Right forelimb (tissue), 1 donor: Measurements from ENCODE around the gene ZNF346.

ENCODE experiments used
- DNase-seq: peaks from one replicate; pipeline ENCODE4 v3.0.0-alpha.2; 2018

Gene ZNF346

DNA sequence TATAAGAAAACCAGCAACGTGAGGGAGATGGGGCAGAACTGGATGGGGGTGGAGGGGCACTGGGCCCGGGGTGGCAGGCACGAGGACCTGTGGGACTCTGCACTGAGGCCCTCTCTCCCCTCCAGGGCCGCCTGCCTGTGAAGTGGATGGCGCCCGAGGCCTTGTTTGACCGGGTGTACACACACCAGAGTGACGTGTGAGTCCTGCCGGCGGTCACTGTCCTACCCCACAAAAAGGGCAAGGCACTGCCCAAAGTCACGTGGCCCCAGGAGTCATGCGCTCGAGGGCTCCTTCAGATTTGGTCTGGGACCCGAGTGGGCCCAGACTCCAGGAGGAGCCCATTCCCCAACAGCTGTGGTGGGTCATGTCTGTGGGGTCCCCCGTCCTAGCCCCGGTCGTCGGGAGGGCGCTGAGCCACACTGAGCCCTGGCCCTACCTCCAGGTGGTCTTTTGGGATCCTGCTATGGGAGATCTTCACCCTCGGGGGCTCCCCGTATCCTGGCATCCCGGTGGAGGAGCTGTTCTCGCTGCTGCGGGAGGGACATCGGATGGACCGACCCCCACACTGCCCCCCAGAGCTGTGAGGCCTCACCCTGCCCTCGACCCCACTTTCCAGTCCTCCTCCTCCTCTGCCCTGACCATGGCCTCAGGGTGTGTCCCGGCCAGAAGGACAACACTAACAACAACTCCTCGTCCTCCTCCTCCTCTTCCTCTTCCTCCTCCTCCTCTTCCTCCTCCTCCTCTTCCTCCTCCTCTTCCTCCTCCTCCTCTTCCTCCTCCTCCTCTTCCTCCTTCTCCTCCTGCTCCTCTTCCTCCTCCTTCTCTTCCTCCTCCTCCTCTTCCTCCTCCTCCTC is 73.9 kb downstream of the ZNF346 start:
- no peak for DNase-seq

DNA sequence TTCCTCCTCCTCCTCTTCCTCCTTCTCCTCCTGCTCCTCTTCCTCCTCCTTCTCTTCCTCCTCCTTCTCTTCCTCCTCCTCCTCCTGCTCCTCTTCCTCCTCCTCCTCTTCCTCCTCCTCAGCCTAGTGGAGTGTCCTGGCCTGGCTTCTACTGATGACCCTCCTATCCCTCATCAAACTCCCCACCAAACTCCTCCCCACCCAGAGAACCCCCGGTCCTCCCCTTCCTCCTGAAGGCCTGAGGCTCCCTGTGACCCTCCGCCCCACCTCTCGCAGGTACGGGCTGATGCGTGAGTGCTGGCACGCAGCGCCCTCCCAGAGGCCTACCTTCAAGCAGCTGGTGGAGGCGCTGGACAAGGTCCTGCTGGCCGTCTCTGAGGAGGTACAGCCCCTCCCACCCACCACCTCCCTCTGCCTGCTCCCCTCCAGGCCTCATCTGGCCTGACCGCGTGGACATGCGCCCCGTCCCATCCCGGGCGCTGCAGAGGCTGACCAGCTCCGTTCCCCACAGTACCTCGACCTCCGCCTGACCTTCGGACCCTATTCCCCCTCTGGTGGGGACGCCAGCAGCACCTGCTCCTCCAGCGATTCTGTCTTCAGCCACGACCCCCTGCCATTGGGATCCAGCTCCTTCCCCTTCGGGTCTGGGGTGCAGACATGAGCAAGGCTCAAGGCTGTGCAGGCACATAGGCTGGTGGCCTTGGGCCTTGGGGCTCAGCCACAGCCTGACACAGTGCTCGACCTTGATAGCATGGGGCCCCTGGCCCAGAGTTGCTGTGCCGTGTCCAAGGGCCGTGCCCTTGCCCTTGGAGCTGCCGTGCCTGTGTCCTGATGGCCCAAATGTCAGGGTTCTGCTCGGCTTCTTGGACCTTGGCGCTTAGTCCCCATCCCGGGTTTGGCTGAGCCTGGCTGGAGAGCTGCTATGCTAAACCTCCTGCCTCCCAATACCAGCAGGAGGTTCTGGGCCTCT is 74.8 kb downstream of the ZNF346 start:
- no peak for DNase-seq

DNA sequence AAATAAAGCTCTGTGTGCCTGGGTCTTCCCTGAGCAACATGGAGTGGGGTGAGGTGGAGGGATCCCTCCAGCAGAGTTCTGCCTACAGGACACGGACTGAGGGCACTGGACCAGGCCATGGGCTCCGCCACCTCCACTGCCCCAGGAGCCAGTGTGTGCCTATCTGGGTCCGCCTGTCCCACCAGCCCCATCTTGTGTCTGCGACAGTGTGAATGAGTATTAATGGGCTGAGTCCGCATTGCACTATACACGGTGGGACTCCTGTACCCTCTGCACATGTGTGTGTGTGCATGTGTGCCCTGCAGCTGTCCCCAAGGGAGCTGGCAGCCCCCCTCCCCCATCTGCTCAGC is 75.6 kb downstream of the ZNF346 start:
- DNase-seq, result no peak

DNA sequence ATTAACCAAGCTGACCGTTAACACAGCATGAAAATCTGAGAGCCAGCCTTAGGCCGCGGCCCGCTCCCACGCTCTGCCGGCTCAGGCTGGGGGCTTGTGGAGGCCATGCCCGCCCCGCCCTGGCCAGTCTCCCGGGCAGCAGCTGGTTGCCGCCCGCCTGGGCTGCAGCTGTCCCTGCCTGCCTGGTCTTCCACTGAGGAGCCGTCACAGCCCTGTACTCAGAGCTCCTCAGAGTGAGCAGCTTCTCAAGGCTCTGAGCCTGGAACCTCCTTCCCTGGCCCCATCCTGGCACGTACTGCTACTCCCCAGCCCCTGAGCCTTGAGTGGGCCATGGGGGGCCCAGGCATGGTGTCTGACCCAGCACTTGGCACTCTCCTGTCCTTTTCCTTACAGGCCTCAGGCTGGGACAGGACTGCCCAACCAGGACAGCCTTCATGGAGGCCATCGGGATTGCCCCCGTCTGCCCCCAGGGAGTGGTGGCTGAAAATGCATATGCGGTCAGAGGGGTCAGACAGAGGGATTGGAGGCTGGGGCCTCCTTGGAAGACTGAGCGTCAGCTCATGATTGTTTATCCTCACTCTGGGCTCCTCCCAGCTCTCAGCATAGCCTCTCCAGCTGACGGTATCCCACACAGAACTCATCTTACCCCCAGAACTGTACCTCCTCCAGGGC is 76.1 kb downstream of the ZNF346 start:
- DNase-seq, result peak; percentile 86

DNA sequence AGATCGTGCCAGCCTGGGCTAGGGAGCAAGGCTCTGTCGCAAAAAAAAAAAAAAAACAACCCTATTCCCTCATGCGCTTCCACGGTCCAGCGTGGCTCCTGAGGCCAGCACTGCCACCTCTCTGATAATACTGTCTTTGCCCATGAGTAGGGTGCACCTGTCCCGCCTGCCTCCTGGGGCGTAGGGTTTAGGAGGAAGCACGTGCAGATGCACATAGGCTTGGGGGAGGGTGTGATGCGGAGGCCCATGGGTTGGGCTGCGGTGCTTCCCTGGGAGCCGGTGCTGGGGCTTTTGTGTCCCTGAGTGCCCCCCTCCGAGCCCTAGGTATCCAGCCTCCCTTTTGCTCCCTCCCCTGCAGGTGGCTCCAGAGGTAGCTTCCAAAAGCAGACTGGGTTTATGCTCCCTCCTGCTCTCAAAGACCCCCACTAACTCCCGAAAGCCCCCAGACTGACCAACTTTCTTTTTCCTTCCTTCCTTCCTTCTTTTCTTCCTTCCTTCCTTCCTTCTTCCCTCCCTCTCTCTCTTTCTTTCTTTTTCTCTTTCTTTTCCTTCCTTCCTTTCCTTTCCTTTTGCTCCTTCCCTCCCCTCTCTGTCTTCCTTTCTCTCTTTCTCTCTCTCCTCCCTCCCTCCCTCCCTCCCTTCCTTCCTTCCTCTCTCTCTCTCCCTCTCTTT is 77.1 kb downstream of the ZNF346 start:
- DNase-seq, result no peak

DNA sequence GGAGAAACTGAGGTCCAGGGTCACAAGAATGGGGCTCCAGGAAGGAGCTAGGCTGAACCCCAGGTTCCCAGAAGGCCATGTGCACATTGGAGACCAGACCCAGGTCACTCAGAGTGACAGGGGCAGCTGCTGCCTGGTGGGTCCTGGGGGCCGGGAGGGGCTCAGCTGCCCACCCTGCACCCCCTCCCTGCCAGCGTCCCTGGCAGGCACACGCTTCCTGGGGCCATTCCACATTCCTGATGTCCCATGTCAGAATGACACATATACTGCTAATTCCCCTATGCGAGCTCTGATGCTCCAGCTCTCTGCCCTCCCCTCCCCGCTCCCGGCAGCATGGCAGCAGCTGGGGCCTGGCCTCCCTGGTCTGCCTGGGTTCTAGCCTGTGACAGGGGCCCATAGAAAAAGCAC is 78.2 kb downstream of the ZNF346 start:
- DNase-seq, result peak; percentile 70

DNA sequence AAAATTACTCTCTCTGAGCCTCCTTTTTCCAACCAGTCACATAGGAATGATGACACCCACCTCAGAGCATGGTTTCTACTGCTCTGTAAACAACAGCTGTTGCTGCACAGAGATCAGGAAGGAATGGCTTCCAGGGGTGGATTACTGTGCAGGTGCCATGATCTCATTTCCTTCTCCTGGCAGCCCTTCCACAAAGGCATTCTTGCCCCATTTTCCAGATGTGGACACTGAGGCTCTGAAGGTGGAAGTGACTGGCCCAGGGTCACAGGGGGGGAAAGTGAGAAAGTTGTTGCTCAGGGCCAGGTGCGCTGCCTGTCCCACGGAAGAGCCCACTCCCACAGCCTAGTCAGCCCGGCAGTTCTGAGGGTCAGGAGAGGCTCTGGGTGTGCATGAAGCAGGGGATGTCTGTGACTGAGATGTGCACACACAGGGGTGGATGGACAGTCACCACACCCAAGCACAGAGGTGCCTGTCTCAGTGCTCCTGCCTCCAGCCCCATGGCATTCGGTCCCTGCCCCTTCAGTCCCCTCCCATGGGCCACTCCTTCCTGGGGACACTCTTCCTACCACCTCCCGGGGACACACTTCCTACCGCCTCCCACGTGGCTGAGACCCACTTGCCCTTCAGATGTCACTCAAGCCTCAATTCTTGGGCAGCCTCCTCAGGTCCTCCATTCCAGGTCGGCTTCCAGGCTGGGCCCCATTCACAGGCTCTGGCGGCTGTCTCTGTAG is 81.2 kb downstream of the ZNF346 start:
- no peak for DNase-seq

DNA sequence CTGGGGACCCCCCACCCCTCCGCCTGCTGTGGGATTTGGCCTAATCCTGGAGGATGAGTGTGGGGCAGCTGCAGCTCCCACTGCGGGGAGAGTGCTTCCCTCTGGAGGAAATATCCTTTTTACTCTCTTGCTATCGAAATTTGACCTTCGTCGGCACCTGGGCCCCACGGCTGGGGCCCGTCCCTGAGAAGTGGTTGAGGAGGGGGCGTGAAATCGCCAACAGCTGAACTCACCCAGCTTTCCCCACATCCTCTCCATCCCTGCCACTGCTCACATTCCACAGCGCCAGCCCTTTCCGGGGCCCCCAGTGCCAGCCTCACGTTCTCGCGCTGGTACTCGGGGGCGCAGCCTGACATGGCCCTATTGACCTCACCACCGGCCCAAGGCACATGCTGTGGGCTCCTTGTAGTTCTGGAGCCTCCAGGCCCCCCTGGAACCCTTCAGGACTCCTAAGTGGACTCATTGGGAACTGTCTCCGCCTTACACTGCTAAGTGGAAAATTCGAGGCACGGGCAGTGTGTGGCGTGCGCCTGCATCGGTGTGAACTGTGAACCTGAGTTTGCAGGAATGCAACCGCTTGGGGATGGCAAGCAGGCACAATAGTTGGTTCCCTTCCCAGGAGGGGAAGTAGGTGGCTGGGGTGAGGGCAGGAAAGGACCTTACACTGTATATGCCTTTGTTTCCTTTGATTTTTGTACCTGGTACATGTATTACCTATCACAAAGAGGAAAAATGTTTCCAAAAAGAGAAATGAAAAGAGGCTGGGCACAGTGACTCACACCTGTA is 83.4 kb downstream of the ZNF346 start:
- peak; percentile 64 for DNase-seq

DNA sequence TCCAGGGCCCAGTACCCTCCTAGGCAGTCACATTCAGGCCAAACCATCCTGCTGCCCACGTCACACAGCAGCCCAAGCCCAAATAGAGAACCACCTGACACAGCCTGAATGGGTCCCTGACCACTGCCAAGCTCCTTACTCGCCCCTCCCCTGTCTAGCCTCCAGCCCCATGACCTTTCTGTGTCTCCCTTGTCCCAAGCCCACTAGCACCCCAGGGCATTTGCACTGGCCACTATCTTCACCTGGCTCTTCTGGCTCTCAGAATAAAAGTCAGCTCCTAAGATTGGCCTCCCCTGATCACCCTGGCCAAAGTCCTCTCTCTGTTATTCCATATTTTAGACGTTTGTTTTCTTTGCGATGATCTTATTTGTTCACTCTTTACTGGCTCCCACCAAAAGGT is 84.7 kb downstream of the ZNF346 start:
- no peak for DNase-seq

DNA sequence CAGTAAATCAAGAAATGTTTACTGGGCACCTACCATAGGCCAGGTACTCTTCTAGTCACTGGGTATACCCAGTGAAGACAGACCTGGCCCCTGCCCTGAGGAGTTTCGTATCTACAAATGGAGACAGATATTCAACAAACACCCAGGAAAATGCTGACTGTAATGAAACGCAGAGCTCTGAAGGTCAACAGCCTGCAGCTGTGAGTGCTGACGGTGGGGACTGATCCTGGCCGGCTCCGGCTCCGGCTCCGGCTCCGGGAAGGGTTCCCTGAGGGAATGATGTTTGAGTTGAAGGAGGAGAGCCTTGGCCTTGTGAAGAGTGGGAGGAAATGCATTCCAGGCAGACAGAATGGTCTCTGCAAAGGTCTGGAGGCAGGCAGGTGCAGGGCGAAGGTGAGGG is 87.3 kb downstream of the ZNF346 start:
- DNase-seq, result no peak

DNA sequence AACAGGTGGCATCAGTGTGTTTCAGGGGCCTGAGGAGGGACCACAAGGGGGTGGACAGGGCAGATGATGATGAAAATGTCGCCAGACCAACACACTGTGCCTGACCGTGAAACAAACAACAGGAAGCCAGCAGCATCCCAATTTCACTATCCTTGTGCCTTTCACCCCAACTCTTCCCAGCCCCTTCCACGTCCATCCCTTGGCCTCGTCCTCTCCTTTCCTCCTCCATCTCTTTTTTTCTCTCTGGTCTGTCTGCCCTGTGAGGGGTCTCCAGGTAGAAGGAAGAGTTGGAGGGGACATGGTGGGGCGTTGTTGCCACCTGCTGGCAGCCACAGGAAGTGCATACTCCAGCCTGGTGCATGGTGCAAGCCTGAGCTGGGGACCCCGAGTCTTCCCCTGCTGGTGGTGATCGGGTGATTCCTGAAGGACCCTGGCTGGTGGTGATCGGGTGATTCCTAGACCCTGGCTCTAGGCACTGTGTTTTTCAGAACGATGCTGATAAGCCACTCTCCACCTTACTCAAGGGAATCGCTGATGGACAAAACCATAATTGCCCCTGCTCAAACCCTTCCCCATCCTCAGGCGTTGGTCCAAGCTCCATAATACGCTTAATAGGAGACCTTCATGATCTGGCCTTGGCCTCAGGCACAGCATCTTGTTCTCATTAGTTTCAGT is 89.4 kb downstream of the ZNF346 start:
- peak; percentile 76 for DNase-seq

DNA sequence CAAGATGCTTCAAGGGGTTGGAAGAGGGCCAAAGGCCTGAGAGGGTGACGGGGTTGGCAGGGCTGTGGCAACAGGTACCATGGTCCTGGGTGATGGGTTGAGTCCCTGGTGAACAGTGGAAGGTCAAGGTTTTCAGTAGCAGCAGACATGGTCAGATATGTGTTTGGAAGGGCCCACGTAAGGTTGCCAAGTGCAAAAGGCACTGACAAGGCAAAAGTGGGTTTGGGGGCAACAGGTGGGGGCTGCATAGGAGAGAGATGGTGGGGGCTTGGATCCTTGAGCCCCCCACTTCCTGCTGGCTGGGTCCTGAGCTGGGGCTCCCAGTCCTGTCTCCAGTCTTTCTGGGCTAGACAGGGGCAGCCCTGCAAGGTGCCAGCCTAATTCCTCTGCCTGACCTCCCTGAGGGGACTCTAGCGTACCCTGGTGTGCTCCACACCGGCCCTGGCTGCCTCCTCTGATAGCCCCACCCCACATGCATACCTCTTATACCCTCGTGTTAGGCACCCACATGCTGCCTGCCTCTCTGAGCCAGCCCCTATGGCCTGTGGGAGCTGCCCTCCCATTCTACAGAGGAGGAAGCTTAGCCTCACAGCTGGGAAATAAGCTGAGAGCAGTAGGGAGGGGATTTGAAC is 90.2 kb downstream of the ZNF346 start:
- DNase-seq, result no peak

DNA sequence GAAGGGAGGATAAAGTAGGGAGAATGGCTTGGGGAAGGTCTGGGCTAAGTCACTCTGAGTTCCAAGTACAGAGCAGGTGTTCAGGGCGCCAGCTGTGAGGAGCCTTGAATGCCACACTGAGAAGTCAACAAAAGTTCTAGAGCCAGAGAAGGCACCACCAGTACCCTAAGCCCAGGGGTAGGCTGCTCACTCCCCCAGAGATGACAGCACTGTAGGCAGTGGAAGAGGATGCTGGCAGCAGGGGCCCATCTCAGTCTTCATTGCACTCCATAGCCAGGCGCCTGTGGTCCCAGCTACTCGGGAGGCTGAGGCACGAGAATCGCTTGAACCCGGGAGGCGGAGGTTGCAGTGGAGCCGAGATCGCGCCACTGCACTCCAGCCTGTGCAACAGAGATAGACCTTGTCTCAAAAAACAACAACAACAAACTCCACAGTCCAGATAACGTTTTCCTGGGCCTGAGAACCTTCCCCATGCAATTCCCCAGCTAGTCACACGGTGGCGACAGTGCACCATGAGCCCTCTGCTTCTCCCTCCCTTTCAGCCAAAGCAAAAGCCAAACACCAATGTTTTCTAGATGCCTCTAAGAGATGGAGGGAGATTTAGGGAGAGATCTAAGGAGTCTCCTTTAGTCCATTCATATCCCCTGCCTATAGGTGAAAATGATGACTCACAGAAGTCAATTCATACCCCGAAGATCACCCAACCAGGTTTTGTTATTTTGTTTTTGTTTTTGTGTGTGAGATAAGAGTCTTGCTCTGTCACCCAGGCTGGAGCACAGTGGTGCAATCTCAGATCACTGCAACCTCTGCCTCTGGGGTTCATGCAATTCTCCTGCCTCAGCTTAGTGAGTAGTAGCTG is 91.3 kb downstream of the ZNF346 start:
- DNase-seq, result peak; percentile 87

DNA sequence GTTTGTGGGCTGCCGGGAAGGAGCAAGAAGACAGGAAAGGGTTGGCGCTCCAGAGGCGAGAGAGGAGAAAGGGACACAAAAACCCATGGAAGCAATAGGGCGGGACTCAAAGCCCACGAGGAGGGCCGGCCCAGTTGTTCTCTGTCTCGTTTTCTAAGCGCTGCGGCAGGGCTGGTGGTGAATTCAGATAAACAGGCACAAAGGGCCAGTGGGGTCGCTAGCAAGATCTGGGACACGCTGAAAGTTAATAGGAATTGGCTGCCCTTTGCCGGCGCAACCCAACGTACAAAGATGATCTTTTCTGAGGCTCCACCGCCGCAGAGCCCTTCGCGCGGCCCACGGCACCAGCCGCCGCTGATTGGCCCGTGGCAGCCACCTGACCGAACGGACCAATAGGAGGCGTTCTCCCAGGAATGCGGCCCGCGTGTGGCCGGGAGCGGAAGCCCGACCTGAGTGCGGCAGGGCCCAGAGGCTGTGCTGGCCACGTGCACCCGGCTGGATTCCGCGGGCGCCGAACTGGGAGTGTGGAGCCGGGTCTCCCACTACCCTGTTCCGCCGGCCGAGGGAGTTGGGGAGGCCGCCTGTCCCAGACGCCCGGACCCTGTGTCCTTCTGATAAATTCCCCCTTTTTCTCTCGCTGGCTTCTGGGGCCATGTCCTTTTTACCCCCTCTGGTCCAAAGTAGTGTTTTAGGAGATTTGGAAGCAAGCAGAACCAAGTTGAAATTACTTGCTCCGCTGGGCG is 94.3 kb downstream of the ZNF346 start:
- peak; percentile 91 for DNase-seq

DNA sequence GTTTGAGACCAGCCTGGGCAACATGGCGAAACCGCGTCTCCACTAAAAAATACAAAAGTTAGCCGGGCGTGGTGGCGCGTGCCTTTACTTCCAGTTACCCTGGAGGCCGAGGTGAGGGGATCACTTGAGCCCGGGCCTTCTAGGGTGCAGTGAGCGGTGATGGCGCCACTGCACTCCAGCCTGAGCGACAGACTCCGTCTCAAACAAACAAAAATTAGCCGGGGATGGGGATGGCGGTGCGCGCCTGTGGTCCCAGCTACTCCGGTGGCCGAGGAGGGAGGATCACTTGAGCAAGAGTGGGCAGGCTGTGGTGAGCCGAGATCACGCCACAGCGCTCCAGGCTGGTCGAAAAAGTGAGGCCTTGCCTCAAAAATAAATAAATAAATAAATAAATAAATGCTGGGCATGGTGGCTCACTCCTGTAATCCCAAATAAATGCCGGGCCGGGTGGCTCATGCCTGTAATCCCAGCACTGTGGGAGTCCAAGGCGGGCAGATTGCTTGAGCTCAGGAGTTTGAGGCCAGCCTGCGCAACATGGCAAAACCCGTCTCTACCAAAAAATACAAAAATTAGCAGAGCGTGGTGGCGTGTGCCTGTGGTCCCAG is 95.0 kb downstream of the ZNF346 start:
- no peak for DNase-seq

DNA sequence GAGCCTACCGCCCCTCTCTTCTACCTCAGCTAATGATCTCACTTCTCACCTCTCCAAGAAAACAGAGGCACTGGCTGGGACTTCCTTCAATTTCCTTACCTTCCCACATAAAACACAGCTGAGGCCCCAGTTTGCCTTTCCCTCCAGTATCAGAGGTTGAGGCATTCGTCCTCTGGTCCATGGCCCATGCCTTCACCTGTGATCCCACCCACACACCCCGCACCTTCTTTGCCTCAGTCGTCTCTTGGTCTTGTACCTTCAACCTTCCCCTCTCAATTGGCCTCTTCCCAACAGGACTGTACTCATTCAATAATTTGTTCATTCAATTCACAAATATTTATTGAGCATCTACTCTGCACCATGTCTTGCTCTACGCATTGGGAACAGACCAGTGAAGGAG is 100.1 kb downstream of the ZNF346 start:
- DNase-seq, result no peak

DNA sequence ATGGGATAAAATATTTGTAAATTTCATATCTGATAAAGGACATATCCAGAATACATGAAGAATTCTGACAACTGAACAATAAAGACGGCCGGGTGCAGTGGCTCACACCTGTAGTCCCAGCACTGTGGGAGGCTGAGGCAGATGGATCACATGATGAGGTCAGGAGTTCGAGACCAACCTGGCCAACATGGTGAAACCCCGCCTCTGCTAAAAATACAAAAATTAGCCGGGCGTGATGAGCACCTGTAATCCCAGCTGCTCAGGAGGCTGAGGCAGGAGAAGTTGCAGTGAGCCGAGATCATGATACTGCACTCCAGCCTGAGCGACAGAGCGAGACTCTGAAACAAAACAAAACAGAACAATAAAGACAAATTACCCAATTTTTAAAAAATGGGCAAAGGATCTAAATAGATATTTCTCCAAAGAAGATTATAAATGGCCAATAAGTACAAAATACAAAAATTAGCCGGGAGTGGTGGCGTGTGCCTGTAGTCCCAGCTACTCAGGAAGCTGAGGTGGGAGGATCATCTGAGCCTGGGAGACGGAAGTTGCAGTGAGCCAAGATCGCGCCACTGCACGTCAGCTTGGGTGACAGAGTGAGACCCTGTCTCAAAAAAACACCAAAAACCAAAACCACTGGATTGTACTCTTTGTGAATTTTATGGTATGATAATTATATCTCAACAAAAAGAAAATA is 101.4 kb downstream of the ZNF346 start:
- no peak for DNase-seq
